CD14-positive monocyte (primary cell): ENCODE results near the gene GABRG3. TPM values are rescaled to one million over a fixed set of nuclear protein-coding genes. Genes with fewer than 3 reads are reported as not detected.

Experiments
- DNase-seq, 3 donors: peaks; one replicate each; pipeline ENCODE4 v3.0.0-alpha.2; 2011 to 2022
- H2AFZ ChIP-seq: 2 replicates; pipeline ENCODE4 v1.6.0; 2012; ENCODE audit warnings: mild to moderate bottlenecking, low read depth, low read length, inconsistent platforms; ENCODE audit not compliant: insufficient read depth, poor library complexity, severe bottlenecking
- H3K27ac ChIP-seq, 2 donors: 1 replicate in 1 of 2; 2 replicates in 1 of 2; pipeline ENCODE4 v1.5.1; 2012 to 2013; ENCODE audit warnings: low read length in 2 of 2, control low read depth in 1 of 2, inconsistent platforms in 1 of 2, low read depth in 1 of 2, mild to moderate bottlenecking in 1 of 2
- H3K27me3 ChIP-seq, 2 donors: one replicate each; pipeline versions ENCODE4 v1.6.0 to v1.6.1; 2011 to 2013; ENCODE audit warnings: low read length in 2 of 2; ENCODE audit not compliant: control insufficient read depth in 2 of 2, insufficient read depth in 2 of 2
- H3K36me3 ChIP-seq, 2 donors: replicated peaks in 1 of 2; 1 replicate in 1 of 2; 2 replicates in 1 of 2; pipeline versions ENCODE4 v1.5.1 to v1.6.1; 2012 to 2013; ENCODE audit warnings: low read length in 2 of 2, control low read depth in 1 of 2, inconsistent platforms in 1 of 2, mild to moderate bottlenecking in 1 of 2; ENCODE audit not compliant: insufficient read depth in 2 of 2, control insufficient read depth in 1 of 2
- H3K4me1 ChIP-seq, 2 donors: 1 replicate in 1 of 2; 2 replicates in 1 of 2; pipeline versions ENCODE4 v1.5.1 to v1.6.1; 2012 to 2013; ENCODE audit warnings: low read length in 2 of 2, control low read depth in 1 of 2, inconsistent platforms in 1 of 2, mild to moderate bottlenecking in 1 of 2, moderate library complexity in 1 of 2; ENCODE audit not compliant: insufficient read depth in 2 of 2, control insufficient read depth in 1 of 2
- H3K4me2 ChIP-seq: replicated peaks from 2 replicates; pipeline ENCODE3; 2012; ENCODE audit warnings: low read length, moderate library complexity, mild to moderate bottlenecking; ENCODE audit not compliant: poor library complexity, severe bottlenecking; ENCODE audit errors: extremely low read depth
- H3K4me3 ChIP-seq, 3 experiments: fragments of 200-600 bp in 1 of 3; sonication (generic) in 1 of 3; replicated peaks in 1 of 3; 1 replicate in 2 of 3; 2 replicates in 1 of 3; pipeline ENCODE4 v1.5.1; 2011 to 2013; ENCODE audit warnings: low read length in 3 of 3, mild to moderate bottlenecking in 3 of 3, control low read depth in 2 of 3, low read depth in 2 of 3, inconsistent platforms in 1 of 3, moderate library complexity in 1 of 3
- H3K79me2 ChIP-seq: 2 replicates; pipeline ENCODE4 v1.6.0; 2012; ENCODE audit warnings: mild to moderate bottlenecking, control low read depth, inconsistent platforms, low read length, moderate library complexity; ENCODE audit not compliant: insufficient read depth
- H3K9ac ChIP-seq: 2 replicates; pipeline ENCODE4 v1.6.0; 2017; ENCODE audit warnings: low read length, mild to moderate bottlenecking; ENCODE audit not compliant: insufficient read depth, poor library complexity, severe bottlenecking
- H3K9me3 ChIP-seq, 2 donors: replicated peaks in 1 of 2; 1 replicate in 1 of 2; 2 replicates in 1 of 2; pipeline versions ENCODE4 v1.5.1 to v1.6.1; 2012 to 2013; ENCODE audit warnings: low read length in 2 of 2, control low read depth in 1 of 2; ENCODE audit not compliant: control insufficient read depth in 1 of 2, insufficient read depth in 1 of 2
- H4K20me1 ChIP-seq: 2 replicates; pipeline ENCODE4 v1.6.0; 2012; ENCODE audit warnings: mild to moderate bottlenecking, low read length, control low read depth, moderate library complexity; ENCODE audit not compliant: insufficient read depth
- H3K27ac Mint-ChIP-seq, 7 donors: one replicate each; pipeline ENCODE4 v1.8.0; 2020; ENCODE audit warnings: mild to moderate bottlenecking in 7 of 7, mixed read lengths in 7 of 7, moderate library complexity in 6 of 7, inconsistent platforms in 2 of 7
- H3K27me3 Mint-ChIP-seq, 3 donors: one replicate each; pipeline ENCODE4 v1.8.0; 2021 to 2022; ENCODE audit warnings: low read depth in 3 of 3, mild to moderate bottlenecking in 3 of 3, mixed read lengths in 3 of 3, moderate library complexity in 3 of 3, inconsistent platforms in 1 of 3
- H3K36me3 Mint-ChIP-seq, 2 donors: one replicate each; pipeline ENCODE4 v1.8.0; 2020; ENCODE audit warnings: mixed read lengths in 2 of 2, inconsistent platforms in 1 of 2, mild to moderate bottlenecking in 1 of 2
- H3K4me1 Mint-ChIP-seq: one replicate; pipeline ENCODE4 v1.8.0; 2020; ENCODE audit warnings: mild to moderate bottlenecking, mixed read lengths
- H3K4me3 Mint-ChIP-seq, 2 donors: one replicate each; pipeline ENCODE4 v1.8.0; 2020; ENCODE audit warnings: mild to moderate bottlenecking in 2 of 2, mixed read lengths in 2 of 2, moderate library complexity in 1 of 2
- H3K9me3 Mint-ChIP-seq, 7 donors: one replicate each; pipeline ENCODE4 v1.8.0; 2020 to 2022; ENCODE audit warnings: mixed read lengths in 7 of 7, mild to moderate bottlenecking in 6 of 7, moderate library complexity in 6 of 7, inconsistent platforms in 2 of 7
- CTCF ChIP-seq: fragments of 200-600 bp; IDR thresholded peaks from one replicate; pipeline ENCODE4 v1.8.0; 2022; ENCODE audit warnings: antibody characterized with exemption, mild to moderate bottlenecking
- WGBS: methylation state at CpG from one replicate; pipeline ENCODE4 v1.1.5; 2013; ENCODE audit warnings: missing lambda C conversion rate; ENCODE audit not compliant: insufficient coverage; 5-methylcytosine and 5-hydroxymethylcytosine counted together
- intact Hi-C, 2 donors: fragments of 100-400 bp; cut with micrococcal nuclease; formaldehyde crosslinking; loops; one replicate each; pipeline versions ENCODE4 v1.15.0 to v1.15.1; 2023
- polyA plus RNA-seq, 3 donors: library from polyadenylated mRNA; depleted of rRNA in 1 of 3; unstranded in 2 of 3; stranded (reverse) in 1 of 3; fragments of 300-500 nt in 2 of 3; fragments of >200 nt in 1 of 3; fragmentation: Illumina TruSeq in 2 of 3; gene quantifications; 1 replicate in 2 of 3; 2 replicates in 1 of 3; pipeline ENCODE4 v1.2.3, GENCODE V29; 2012 to 2021

The GABRG3 gene
- polyA plus RNA-seq, 3 donors = not detected

- intact Hi-C loops = no loop called here
- H3K27ac ChIP-seq = no peak overlapping the region
- no peak overlapping the region for H3K4me2 ChIP-seq
- no peaks in the 10 kb centered on the region for H3K27me3 ChIP-seq
- Mint-ChIP-seq H3K4me1 (no peaks in the 10 kb centered on the region), H3K4me3 (no peak overlapping the region), H3K9me3 (peaks cover 5 to 20% (median 15%) of the 10 kb centered on the region in 7 donors), H3K27ac (no peak overlapping the region), H3K27me3 (no peaks in the 10 kb centered on the region), H3K36me3 (no peaks in the 10 kb centered on the region)
- H3K4me1 ChIP-seq = no peaks in the 10 kb centered on the region
- no peaks in the 10 kb centered on the region for H4K20me1 ChIP-seq
- H3K9ac ChIP-seq = no peak overlapping the region
- H3K36me3 ChIP-seq = no peaks in the 10 kb centered on the region
- no peak for DNase-seq
- H2AFZ ChIP-seq = no peak overlapping the region
- peaks cover 27 to 62% of the 10 kb centered on the region in 2 donors for H3K9me3 ChIP-seq
- no peak overlapping the region for H3K4me3 ChIP-seq
- TF ChIP-seq CTCF = no peak
- H3K79me2 ChIP-seq = no peaks in the 10 kb centered on the region
- 86% methylated on average over 1 of the region's 4 CpGs for WGBS
Measured at GRCh38 chr15:27433604-27434003, 462.6 kb downstream of the GABRG3 start.

- H4K20me1 ChIP-seq = no peaks in the 10 kb centered on the region
- no peak for TF ChIP-seq CTCF
- H3K27me3 ChIP-seq = no peaks in the 10 kb centered on the region
- H3K4me2 ChIP-seq = no peak overlapping the region
- Mint-ChIP-seq H3K27ac (no peak overlapping the region), H3K9me3 (peaks cover 13 to 33% (median 21%) of the 10 kb centered on the region in 7 donors), H3K4me3 (no peak overlapping the region), H3K27me3 (peaks cover 0 to 2% (median 0%) of the 10 kb centered on the region in 3 donors), H3K36me3 (no peaks in the 10 kb centered on the region), H3K4me1 (no peaks in the 10 kb centered on the region)
- DNase-seq = no peak
- no peaks in the 10 kb centered on the region for H3K4me1 ChIP-seq
- no peak overlapping the region for H3K4me3 ChIP-seq
- intact Hi-C loops = no loop called here
- H3K36me3 ChIP-seq = no peaks in the 10 kb centered on the region
- H3K9me3 ChIP-seq = peaks cover 54 to 71% of the 10 kb centered on the region in 2 donors
- no peaks in the 10 kb centered on the region for H3K79me2 ChIP-seq
- WGBS = 81% methylated on average over 9 of the region's 15 CpGs
- H3K27ac ChIP-seq = no peak overlapping the region
- H2AFZ ChIP-seq = no peak overlapping the region
- H3K9ac ChIP-seq = no peak overlapping the region
Measured at GRCh38 chr15:27438403-27439375, 467.7 kb downstream of the GABRG3 start.
